RWPE1 (cell line): Measurements from ENCODE around the gene TANC1.
"Not testable (repeated sequence)": the region's sequence is repeated elsewhere in the genome, so short reads cannot be mapped to it uniquely, and the experiment has no call there.

ENCODE experiments used
- CTCF ChIA-PET: fragments of 350-600 bp; sonication (Branson Sonifier 250); formaldehyde crosslinking; extraction: SDS; loops from one replicate; lab custom pipeline; 2021; lab: Yijun Ruan, JAX
- POLR2A ChIA-PET: fragments of 400-600 bp; formaldehyde crosslinking; extraction: SDS; loops from one replicate; lab custom pipeline; 2020; ENCODE audit warnings: antibody characterized with exemption; ENCODE audit not compliant: low non-redundant PET; lab: Yijun Ruan, JAX
- DNase-seq: peaks from one replicate; pipeline ENCODE4 v3.0.0; 2012; ENCODE audit warnings: low spot score
- H3K27ac ChIP-seq: fragments of 450-650 bp; 2 replicates; pipeline ENCODE4 v1.5.1; 2017
- TF ChIP-seq, protein P1 (sequence below): fragments of 450-650 bp; conservative IDR thresholded peaks from 2 replicates; pipeline ENCODE4 v1.5.1; 2017; ENCODE audit warnings: low read depth, mild to moderate bottlenecking

TANC1 gene

DNA sequence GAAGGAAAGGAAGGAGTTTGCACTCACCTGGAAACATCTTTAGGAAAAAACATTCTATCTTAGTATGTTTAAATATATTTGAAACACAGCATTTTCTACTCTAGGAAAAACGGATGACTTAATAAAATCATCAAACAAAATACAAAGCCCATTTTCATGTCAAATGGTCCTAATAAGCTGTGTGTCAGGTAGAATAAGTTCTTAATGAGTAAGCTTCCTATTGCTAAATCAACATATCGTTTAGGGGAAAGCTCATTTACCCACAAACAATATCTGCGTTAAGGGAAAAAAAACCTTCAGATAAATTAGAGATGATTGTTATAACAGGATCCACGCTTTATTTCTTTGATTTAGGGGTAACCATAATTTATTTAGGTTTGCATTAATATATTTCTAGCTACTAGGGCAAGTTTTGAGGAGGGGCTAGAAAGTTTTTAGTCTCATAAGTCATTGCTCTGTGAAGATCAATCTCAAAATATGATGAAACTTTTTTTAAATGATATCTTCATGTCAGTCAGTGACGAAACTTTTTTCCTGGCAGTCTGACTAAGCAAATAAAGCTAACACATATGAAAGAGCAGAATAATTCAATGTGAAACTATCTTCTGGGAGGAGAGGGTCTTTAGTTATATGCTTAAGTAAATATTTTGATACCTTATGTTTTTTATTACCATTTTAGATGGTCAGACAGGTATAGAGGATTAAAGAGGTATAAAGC is 170.9 kb downstream of the TANC1 start:
- POLR2A ChIA-PET = no interaction called here
- CTCF ChIA-PET = interaction anchor here (0.6 kb wide), 1 partner anchor 10 kb away, joined by 4 read pairs; no protein-coding TSS in a partner anchor
- TF ChIP-seq, protein P1, sequence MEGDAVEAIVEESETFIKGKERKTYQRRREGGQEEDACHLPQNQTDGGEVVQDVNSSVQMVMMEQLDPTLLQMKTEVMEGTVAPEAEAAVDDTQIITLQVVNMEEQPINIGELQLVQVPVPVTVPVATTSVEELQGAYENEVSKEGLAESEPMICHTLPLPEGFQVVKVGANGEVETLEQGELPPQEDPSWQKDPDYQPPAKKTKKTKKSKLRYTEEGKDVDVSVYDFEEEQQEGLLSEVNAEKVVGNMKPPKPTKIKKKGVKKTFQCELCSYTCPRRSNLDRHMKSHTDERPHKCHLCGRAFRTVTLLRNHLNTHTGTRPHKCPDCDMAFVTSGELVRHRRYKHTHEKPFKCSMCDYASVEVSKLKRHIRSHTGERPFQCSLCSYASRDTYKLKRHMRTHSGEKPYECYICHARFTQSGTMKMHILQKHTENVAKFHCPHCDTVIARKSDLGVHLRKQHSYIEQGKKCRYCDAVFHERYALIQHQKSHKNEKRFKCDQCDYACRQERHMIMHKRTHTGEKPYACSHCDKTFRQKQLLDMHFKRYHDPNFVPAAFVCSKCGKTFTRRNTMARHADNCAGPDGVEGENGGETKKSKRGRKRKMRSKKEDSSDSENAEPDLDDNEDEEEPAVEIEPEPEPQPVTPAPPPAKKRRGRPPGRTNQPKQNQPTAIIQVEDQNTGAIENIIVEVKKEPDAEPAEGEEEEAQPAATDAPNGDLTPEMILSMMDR = no peak
- H3K27ac ChIP-seq = peak overlapping the region; percentile 64
- no peak for DNase-seq

- POLR2A ChIA-PET = no interaction called here
- no peak for DNase-seq
These were observed 171.8 kb downstream of the TANC1 start for GRCh38 chr2:159140070-159140769.

DNA sequence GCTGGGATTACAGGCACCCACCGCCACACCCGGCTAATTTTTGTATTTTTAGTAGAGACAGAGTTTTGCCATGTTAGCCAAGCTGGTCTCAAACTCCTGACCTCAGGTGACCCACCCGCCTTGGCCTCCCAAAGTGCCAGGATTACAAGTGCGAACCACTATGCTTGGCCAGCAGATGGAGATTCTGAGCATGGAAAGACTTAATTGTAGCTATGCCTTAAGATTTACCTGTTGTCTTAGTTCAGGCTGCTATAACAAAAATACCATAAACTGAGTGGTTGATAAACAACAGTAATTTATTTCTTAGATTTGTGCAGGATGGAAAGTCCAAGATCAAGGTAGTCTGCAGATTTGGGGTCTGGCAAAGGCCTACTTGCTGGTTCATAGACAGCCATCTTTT is 172.4 kb downstream of the TANC1 start:
- peak overlapping the region; percentile 71 for H3K27ac ChIP-seq
- POLR2A ChIA-PET, DNase-seq: not testable (repeated sequence)
- CTCF ChIA-PET = interaction anchor here (0.6 kb wide), 2 partner anchors 23 to 222 kb away, joined by 3 to 5 read pairs; no protein-coding TSS in a partner anchor

More at GRCh38 chr2:159140070-159140769, 171.8 kb downstream of the TANC1 start:
- H3K27ac ChIP-seq = peak overlapping the region; percentile 71
- TF ChIP-seq, protein P1 = no peak
- CTCF ChIA-PET = interaction anchor here (0.6 kb wide), 2 partner anchors 22 to 222 kb away, joined by 3 to 5 read pairs; no protein-coding TSS in a partner anchor

- no peak for DNase-seq
- ChIA-PET POLR2A (no interaction called here), CTCF (no interaction called here)
- no peak overlapping the region for H3K27ac ChIP-seq
- TF ChIP-seq, protein P1 = no peak
These were observed 176.6 kb downstream of the TANC1 start for GRCh38 chr2:159144776-159145614.

- no peak for DNase-seq
- POLR2A ChIA-PET = no interaction called here
- TF ChIP-seq, protein P1 = no peak
- CTCF ChIA-PET = no interaction called here
- no peak overlapping the region for H3K27ac ChIP-seq
These were observed 177.4 kb downstream of the TANC1 start for GRCh38 chr2:159145745-159146354.

- TF ChIP-seq, protein P1 = no peak
- DNase-seq = peak; percentile 81
- H3K27ac ChIP-seq = peak overlapping the region; percentile 92
- ChIA-PET POLR2A (interaction anchor here (0.5 to 0.9 kb wide), 2 partner anchors 12 to 139 kb away, joined by 3 to 4 read pairs; no protein-coding TSS in a partner anchor), CTCF (interaction anchor here (0.6 kb wide), 2 partner anchors 65 to 1980 kb away, joined by 3 to 5 read pairs; no protein-coding TSS in a partner anchor)
These were observed 178.7 kb downstream of the TANC1 start for GRCh38 chr2:159146996-159147666.
